RCC 7860 (cell line): ENCODE results near the gene RAD50.
"Not testable (repeated sequence)": the region's sequence is repeated elsewhere in the genome, so short reads cannot be mapped to it uniquely, and the experiment has no call there.

Source experiments
- DNase-seq: peaks from one replicate; pipeline ENCODE4 v3.0.0-alpha.2; 2015; ENCODE audit warnings: low spot score
- FAIRE-seq: peaks from 2 replicates; lab custom pipeline; 2012; peaks lifted over from hg19 to GRCh38; lab: Jason Lieb, UNC

Gene RAD50

GRCh38 chr5:132556763-132557477, at the start of gene RAD50:
TSS of gene RAD50 (plus strand) at chr5:132556977. CDS start at chr5:132557325, 348 bp downstream.
- peak; percentile 22 for FAIRE-seq
- peak; percentile 78 for DNase-seq

DNA sequence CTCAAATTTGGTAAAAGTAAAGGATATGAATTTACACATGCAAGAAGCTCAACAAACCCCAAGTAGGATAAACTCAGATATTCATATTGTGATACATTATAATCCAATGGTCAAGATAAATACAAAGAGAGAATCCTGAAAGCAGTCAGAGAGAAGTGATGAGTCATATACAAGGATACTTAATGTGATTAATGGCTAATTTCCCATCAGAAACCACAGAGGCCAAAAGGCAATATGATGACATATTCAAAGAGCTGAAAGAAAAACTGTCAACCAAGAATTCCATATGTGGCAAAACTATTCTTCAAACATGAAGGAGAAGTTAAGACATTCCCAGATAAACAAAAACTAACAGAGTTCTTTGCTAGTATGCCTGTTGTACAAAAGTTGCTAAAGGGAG, 46.7 kb upstream of the RAD50 start:
- FAIRE-seq, result peak; percentile 76
- DNase-seq, result peak; percentile 45

DNA sequence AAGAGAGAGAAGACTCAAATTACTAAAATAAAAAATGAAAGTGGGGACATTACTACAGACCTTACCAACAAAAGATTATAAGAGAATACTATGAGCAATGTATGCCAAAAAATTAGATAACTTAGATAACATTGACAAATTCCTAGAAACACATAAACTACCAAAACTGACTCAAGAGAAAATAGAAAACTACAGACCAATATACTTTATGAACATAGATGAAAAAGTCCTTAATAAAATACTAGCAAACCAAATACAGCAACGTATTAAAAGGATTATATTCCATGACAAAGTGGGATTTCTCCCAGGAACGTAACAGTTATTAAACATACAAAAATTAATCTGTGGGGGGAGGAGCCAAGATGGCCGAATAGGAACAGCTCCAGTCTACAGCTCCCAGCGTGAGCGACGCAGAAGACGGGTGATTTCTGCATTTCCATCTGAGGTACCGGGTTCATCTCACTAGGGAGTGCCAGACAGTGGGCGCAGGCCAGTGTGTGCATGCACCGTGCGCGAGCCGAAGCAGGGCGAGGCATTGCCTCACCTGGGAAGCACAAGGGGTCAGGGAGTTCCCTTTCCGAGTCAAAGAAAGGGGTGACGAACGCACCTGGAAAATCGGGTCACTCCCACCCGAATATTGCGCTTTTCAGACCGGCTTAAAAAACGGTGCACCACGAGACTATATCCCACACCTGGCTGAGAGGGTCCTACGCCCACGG, 43.0 kb upstream of the RAD50 start:
- not testable (repeated sequence) for DNase-seq, FAIRE-seq

GRCh38 chr5:132522067-132522466, 34.7 kb upstream of the RAD50 start:
- not testable (repeated sequence) for DNase-seq, FAIRE-seq

DNA sequence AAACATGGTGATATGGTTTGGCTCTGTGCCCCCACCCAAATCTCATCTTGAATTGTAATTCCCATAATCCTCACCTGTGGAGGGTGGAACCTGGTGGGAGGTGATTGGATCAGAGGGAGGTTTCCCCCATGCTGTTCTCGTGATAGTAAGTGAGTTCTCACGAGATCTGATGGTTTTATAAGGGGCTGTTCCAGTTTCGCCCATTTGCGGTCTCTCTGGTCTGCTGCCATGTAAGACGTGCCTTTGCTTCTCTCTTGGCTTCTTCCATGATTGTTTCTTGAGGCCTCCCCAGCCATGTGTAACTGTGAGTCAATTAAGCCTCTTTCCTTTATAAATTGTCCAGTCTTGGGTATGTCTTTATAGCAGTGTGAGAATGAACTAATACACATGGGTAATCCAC, 31.9 kb upstream of the RAD50 start:
- not testable (repeated sequence) for DNase-seq, FAIRE-seq

DNA sequence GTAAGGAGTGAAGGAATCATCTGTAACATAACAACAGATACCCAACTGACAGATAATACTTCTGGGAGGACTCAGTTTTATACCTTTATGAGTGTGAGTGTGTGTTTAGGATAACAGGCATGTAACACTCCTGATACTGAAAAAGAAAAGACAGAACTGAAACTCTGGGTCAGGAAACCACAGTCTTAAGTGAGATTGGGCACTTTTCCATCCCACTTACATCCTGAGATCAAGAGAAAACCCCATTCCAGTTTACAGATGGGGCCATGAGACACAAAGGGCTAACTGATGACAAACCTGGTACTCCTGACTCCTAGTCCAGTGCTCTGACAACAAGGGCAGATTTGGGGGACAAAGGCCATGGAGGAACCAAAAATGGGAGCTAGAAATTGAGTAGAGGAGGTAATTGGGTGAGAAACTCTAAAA, 31.5 kb upstream of the RAD50 start:
- DNase-seq (no peak), FAIRE-seq (no peak)

DNA sequence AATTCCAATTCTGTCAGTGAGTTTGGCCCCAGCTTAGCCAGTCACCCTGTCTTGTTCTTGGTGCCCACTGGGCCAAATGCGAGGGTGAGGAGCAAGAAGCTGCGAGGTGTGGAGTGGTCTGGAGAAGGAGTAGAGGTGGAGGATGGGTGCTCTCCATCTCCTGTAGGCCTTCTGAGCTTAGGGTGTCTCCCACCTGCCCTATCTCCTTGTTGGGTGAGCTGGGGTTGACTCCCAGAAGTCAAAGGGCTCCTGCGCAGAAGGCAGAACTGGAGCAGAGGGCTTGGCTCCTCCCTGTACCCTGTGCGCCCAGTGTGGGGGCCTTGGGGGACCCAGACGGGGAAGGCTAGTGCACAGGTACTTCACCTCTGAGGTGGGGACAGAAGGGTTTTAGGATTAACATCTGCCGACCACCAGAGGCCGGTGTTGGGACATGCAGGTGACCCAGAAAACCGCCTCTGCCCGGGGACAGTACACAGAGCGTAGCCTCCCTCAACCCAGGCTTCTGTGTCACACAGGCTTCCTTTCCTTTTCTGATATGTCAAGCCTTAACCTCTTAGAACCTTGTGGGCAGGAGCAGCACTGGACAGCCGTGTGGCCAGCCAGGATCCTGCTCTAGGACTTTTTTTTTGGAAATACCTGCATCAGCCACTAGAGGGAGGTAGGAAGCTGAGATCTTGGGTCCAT, 30.3 kb upstream of the RAD50 start:
- no peak for FAIRE-seq
- peak; percentile 55 for DNase-seq

- FAIRE-seq (no peak), DNase-seq (no peak)
Observed at GRCh38 chr5:132526974-132527564, 29.7 kb upstream of the RAD50 start.

- DNase-seq (no peak), FAIRE-seq (no peak)
Observed at GRCh38 chr5:132528021-132528420, 28.8 kb upstream of the RAD50 start.

DNA sequence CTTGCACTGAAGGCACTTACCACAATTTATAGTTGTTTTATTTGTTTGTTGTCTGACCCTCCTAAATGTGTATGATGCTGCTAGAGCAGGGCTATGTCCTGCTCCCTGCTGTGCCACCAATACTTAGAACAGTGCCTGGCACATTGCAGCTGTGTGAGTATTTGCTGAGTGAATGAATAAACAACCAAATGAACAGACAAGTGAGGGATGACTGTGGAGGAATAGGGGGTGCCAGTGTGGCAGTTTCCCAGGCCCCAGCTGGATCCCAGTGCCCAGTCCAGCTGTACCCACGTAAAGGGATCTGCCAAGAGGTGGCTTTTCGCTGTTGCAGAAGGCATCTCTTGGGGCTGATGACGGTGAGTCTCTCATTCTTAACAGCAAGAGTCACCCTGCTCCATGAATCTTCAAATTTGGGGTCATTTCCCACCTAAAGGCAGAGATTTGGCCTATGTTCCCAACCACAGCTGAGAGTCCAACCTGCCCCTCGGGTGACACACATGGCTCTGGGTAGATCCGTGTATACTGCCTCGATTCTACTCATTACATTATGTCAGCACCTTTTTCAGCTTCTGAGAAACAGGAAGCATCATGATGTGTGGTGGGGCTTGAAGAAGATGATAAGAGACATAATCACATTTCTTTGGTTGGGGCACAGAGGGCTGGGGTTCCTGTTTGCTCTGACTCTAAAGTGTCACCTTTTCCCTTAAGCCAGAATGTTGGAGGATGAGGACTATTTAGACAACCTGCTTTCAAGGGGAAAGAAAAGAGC, 27.7 kb upstream of the RAD50 start:
- DNase-seq (no peak), FAIRE-seq (no peak)

GRCh38 chr5:132530946-132531345, 25.8 kb upstream of the RAD50 start:
- DNase-seq (no peak), FAIRE-seq (no peak)

GRCh38 chr5:132539716-132540115, 17.1 kb upstream of the RAD50 start:
- FAIRE-seq (no peak), DNase-seq (no peak)

GRCh38 chr5:132540149-132540548, 16.6 kb upstream of the RAD50 start:
- DNase-seq (no peak), FAIRE-seq (no peak)

GRCh38 chr5:132540764-132541163, 16.0 kb upstream of the RAD50 start:
- DNase-seq, result no peak
- no peak for FAIRE-seq

DNA sequence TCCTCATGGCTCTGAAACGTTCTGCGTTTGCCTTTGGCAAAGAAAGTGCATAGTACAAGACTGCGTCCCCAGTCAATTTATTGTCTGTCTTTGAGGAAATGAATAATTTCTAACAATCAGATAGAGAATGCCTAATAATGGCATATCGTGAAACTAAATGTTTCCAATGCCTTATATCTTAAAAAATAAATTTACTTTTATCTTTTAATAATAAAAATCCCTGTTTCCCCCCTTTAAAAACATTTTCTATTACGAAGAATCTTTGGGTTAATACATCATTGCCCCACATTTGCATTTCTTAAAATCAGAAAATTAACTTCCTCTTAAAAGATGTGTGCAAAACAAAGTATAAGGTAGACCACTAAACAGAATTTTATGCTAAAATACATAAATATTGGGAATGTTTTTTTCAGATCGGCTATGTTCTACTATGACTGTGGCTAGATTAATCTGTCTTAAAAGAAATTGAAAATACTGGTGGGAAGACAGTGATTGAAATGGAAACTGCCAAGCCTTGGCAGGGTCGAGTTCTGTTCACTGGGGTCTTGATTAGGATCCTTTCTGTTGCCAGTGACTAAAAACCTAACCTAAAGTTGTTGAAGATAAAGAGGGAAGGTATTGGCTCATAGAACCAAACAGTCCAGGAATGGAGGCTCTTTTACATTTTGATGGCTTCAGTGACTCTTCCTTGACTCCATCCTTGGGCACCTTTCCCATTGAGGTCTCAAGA, 13.1 kb upstream of the RAD50 start, which contains the start of gene IL5:
Gene IL5, minus strand, starts transcription at position 51 of the 730 bp plus-strand sequence. Its CDS starts 44 bp downstream, at position 7.
- no peak for FAIRE-seq
- DNase-seq, result no peak

GRCh38 chr5:132546108-132546507, 10.7 kb upstream of the RAD50 start:
- FAIRE-seq (no peak), DNase-seq (no peak)

DNA sequence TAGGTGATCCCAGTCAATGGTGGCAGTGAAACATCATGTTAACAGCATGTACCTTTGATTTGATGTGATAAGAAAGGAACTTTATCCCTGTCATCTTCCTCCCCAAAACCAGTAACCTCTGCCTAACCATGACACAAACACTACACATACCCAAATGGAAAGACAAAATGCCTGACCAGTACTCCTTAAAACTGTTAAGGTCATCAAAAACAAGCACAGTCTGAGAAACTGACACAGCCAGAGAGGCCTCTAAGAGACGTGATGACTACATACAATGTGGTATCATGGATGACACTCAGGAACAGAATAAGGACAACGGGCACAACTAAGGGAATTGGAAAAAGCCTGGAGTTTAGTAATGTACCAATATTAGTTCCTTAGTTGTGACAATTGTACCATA, 9.5 kb upstream of the RAD50 start:
- DNase-seq, result no peak
- FAIRE-seq, result no peak

DNA sequence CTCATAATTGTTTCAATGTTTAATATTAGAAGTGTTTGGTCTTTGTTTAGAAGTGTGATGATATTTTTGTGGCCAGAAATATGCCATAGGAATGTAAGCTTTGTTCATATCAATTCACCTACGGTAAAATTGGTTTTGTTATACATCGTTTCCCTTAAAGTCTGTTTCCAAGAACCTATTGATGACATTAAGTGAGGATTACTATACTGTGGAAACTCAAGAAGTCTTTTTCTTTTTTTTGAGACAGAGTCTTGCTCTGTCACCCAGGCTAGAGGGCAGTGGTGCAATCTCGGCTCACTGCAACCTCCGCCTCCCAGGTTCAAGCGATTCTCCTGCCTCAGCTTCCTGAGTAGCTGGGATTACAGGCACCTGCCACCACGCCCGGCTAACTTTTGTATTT, 7.9 kb upstream of the RAD50 start:
- DNase-seq, FAIRE-seq: not testable (repeated sequence)

DNA sequence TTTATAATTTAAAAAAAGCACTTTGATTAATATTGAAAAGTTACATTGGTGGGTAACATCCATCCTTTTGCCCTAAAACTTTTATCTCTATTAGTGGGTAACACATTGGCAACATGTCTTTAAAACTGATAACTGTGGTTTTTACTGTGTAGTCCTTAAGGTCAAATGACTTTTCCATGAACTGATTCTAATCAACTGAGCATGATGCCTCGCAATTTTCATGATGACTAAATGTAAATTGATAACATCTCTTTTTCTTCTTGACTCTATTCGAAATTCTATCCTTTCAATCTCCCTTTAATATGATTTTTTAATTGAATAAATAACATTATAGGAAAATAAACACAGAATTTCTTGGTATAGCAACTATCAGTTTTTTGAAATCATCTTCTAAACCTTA, 7.2 kb upstream of the RAD50 start:
- no peak for FAIRE-seq
- DNase-seq, result no peak
